HG03342 (cell line): Measurements from ENCODE around the gene LRRC49.

Experiments
- ATAC-seq: cut with Tn5 transposase; IDR thresholded peaks from one replicate; pipeline ENCODE4 v1.9.1; 2021; ENCODE audit warnings: mild to moderate bottlenecking, moderate library complexity; ENCODE audit not compliant: unreplicated experiment

The LRRC49 gene

DNA sequence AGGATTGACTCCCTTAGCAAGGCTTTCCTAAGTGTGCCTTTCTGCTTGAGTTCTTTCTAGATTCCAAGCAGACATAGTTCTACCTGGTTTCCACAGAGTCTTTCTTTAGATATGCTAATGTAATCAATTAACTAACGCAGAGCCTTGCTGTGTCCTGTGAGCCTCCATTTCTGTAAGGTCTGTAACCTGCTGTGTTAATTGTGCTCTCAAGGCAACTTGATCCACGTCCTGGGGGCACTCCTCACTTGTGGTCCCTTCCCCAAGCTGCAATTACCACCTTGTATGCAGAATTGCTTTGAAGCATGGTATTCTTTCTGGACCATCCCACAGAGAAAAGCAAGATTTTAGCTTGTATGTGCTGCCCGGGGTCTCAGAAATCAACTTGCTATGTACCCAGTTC, 193.2 kb downstream of the LRRC49 start:
- ATAC-seq = no peak

DNA sequence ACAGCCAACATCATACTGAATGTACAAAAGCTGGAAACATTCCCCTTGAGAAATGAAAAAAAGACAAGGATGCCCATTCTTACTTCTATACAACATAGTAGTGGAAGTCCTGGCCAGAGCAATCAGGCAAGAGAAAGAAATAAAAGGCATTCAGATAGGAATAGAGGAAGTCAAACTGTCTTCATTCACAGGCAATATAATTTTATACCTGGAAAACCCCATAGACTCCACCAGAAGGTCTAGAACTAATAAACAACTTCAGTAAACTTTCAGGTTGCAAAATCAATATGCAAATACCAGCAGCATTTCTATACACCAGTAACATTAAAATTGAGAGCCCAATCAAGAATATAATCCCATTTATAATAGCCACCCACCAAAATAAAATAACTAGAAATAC, 195.5 kb downstream of the LRRC49 start:
- no peak for ATAC-seq

DNA sequence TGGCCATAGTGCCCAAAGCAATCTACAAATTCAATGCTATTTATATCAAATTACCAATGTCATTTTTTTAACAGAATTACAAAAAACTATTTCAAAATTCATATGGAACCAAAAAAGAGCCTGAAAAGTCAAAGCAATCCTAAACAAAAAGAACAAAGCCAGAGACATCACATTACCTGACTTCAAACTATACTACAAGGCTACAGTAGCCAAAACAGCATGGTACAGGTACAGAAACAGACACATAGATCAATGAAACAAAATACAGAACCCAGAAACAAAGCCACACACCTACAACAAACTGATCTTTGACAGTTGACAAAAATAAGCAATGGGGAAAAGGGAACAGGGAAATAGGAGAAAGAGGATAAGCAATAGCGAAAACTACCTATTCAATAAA, 196.1 kb downstream of the LRRC49 start:
- ATAC-seq = no peak

GRCh38 chr15:71089801-71090200, 197.2 kb downstream of the LRRC49 start:
- no peak for ATAC-seq

GRCh38 chr15:71091601-71092000, 199.0 kb downstream of the LRRC49 start:
- ATAC-seq = no peak

DNA sequence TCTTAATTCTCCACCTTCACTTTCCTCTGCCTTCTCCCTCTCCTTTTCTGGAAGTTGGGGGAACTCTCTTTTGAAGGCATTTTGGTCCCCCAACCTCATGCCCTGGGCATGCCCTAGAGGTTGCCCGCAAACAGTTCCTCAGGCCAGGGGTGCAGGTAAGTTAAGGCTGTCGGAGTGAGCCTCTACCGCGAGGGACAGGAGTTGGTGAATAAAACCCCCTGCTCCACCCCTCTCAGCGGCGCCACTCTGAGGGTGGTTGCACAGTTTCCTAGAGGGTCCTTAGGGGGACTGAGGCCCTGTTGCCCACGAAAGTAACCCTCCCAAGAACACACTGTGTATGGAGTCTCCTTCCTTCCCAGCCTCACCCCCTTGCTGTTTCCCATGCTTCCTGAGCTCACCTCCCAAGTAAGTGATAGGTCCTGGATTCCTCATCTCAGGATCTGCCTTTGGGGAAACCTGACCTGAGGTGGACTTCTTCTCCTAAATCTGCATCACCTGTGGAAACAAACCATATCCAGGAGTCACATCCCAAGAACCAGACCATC, 199.5 kb downstream of the LRRC49 start:
- ATAC-seq = no peak

DNA sequence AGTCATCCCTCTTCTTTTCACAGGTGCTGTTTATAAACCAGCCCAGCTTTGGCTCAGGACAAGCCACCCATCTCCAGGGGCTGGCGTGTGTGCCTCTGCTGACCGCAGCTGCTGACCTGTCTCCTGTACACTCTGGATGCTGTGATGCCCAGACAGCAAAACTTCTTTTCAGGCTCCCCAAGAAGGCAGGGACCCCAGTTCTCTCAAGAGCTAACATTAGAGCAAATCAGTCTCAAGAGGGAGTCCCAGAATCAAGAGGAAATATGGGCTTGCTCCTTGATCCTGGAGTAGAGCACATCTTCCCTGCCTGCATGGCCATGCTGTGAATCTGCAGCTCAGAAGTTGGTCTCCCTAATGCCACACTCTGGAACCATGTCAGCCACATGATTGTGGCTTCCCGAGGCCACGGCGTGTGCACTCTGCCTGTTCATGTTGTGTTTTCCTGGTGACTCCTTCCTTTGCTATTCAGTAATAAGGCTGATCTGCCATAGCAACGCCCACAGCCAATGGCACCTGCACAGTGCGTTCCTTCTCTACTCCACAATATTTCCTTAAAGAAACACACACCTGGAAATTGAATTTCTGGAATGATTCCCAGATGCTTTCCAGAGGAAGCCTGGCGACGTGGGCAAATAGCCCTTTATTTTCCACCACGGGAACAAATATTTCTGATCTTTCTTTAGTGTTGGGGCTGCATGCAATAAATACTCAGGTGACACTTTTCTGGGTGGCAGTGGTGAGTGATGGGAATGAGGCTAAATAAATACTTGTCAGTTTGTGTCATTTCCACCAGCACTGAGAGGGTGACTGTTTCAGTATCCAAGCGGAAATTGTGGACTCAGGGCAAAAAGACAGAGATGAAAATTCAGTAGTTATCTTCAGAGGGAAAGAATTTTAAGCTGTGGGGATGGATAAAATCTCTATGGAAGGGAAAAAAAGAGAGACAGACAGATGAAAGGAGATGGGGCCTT, 200.7 kb downstream of the LRRC49 start:
- ATAC-seq = no peak

- no peak for ATAC-seq
Observed at GRCh38 chr15:71094137-71094536, 201.5 kb downstream of the LRRC49 start.

DNA sequence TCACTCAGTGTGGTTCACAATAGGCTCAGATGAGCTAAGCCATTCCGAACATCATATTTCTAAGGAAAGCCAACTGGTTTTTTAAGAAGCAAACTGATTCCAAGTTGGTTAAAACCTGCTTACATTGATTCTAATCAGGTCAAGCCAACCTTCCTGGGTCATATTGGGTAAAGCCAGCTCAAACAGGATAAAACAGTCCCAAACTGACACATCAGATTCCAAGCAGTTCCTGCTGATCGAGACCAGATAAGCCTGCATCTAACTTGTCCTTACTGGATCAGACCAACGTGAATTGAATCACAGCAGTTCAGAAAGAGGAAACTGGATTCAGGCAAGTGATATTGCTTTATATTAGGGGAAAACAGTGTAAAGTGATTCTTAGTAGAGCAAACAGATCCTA, 204.1 kb downstream of the LRRC49 start:
- ATAC-seq = no peak

GRCh38 chr15:71097890-71098289, 205.3 kb downstream of the LRRC49 start:
- ATAC-seq = no peak

DNA sequence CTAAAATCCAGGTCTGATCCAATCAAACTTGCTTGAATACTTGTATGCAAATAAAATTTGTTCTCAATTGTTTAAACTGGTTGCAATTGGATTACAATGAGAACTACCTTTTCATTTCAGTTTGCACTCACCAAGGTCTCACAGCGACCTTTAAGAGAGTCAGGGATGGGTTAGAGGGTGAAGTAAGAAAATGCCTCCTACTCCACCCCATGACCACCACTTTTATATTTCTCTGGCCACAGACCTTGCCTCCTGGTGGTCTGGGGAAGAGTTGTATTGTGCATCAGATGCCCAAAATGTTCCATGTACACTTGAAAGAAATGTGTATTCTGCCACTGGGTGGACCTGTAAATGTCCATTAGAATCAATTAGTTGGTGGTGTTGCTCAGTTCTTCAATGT, 206.3 kb downstream of the LRRC49 start:
- no peak for ATAC-seq
